Measurements from ENCODE around the gene ZNF782. TPM values are rescaled to one million over a fixed set of nuclear protein-coding genes. Genes with fewer than 3 reads are reported as not detected.
"Not testable (repeated sequence)": the region's sequence is repeated elsewhere in the genome, so short reads cannot be mapped to it uniquely, and the experiment has no call there.

The ZNF782 gene
- total RNA-seq: 1 to 10 TPM; 3.1 to 4.2 TPM

GRCh38 chr9:96853781-96854650 lies at the start of gene ZNF782:
Gene ZNF782, minus strand, starts transcription at chr9:96854514. Its CDS starts 2,553 bp downstream, at chr9:96851961.
- peak; percentile 88 for DNase-seq
- Mint-ChIP-seq H3K27me3 (peaks cover 17% of the 10 kb centered on the region), H3K4me1 (peaks cover 31% of the 10 kb centered on the region), H3K4me3 (peak within 1 kb of the TSS; percentile 99), H3K27ac (peak within 1 kb of the TSS; percentile 82), H3K9me3 (peaks cover 9% of the 10 kb centered on the region), H3K36me3 (ENCODE audit: low read depth) (peaks cover 18% of the 10 kb centered on the region)
- POLR2A ChIA-PET: interaction anchor here (0.5 to 1.7 kb wide), 7 partner anchors 14 to 843 kb away, joined by 3 to 5 read pairs (median 4); partner anchors contain the start of genes XPA and ZNF510
- CTCF ChIA-PET: interaction anchor here (1.1 to 5.5 kb wide), 5 partner anchors 21 to 779 kb away, joined by 3 to 32 read pairs (median 5); partner anchors contain the start of genes NCBP1 and TSTD2

DNA sequence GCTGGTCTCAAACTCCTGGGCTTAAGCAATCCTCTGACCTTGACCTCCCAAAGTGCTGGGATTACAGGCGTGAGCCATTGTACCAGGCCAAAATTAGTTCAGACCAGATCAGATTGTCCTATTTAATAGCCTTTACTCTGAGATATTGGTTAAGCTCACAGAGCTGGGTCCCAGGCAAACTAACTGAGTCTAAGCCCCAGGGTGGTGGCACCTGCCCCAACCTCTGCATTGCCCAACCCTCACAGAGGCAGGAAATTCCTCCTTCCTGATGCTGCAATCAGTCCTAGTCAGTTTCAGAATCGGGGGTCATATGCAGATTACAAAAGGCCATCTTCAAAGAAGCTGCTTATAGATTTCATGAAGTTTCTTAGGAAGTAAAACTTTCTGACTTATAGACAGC lies 45.7 kb upstream of the ZNF782 start:
- POLR2A ChIA-PET, H3K4me3 Mint-ChIP-seq, CTCF ChIA-PET, DNase-seq, H3K4me1 Mint-ChIP-seq, H3K27ac Mint-ChIP-seq, H3K27me3 Mint-ChIP-seq, H3K9me3 Mint-ChIP-seq: not testable (repeated sequence)
- peaks cover 25% of the 10 kb centered on the region for H3K36me3 Mint-ChIP-seq (ENCODE audit: low read depth)

GRCh38 chr9:96892131-96892530 lies 37.8 kb upstream of the ZNF782 start:
- no peak for DNase-seq
- ChIA-PET CTCF (no interaction called here), POLR2A (no interaction called here)
- Mint-ChIP-seq H3K4me1 (no peaks in the 10 kb centered on the region), H3K27ac (no peak overlapping the region), H3K4me3 (no peak overlapping the region), H3K36me3 (ENCODE audit: low read depth) (peaks cover 55% of the 10 kb centered on the region), H3K27me3 (no peaks in the 10 kb centered on the region), H3K9me3 (peaks cover 3% of the 10 kb centered on the region)

DNA sequence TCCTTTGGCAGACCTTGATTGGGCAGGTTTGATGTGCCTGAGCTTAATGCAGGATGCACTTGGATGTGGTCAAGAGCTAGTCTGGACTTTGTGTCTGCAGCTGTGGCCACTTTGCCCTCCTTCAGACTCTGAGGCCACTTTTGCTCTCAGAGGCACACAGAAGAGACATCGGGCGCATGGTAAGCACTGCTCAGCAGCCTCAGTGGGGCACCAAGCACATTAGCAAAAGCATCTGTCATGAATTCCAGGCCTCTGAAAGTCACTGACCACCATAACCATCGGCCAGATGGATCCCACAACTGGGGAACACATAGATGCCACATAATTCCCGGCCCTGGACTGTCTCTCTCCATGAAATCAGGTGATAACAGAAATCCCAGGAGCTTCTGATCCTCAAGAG lies 34.3 kb upstream of the ZNF782 start:
- Mint-ChIP-seq H3K4me3 (no peak overlapping the region), H3K9me3 (peaks cover 5% of the 10 kb centered on the region), H3K36me3 (ENCODE audit: low read depth) (peaks cover 33% of the 10 kb centered on the region), H3K27ac (no peak overlapping the region), H3K27me3 (no peaks in the 10 kb centered on the region), H3K4me1 (no peaks in the 10 kb centered on the region)
- ChIA-PET CTCF (no interaction called here), POLR2A (no interaction called here)
- DNase-seq: no peak

- CTCF ChIA-PET: no interaction called here
- H3K4me1 Mint-ChIP-seq: no peaks in the 10 kb centered on the region
- peaks cover 3% of the 10 kb centered on the region for H3K27me3 Mint-ChIP-seq
- no peak overlapping the region for H3K4me3 Mint-ChIP-seq
- no peak overlapping the region for H3K27ac Mint-ChIP-seq
- POLR2A ChIA-PET: no interaction called here
- DNase-seq: no peak
- H3K9me3 Mint-ChIP-seq: peaks cover 5% of the 10 kb centered on the region
- H3K36me3 Mint-ChIP-seq (ENCODE audit: low read depth): peaks cover 11% of the 10 kb centered on the region
Observed at GRCh38 chr9:96885424-96885823, 31.1 kb upstream of the ZNF782 start.

GRCh38 chr9:96884443-96884842 lies 30.1 kb upstream of the ZNF782 start:
- Mint-ChIP-seq H3K4me1 (no peaks in the 10 kb centered on the region), H3K27me3 (peaks cover 9% of the 10 kb centered on the region), H3K36me3 (ENCODE audit: low read depth) (peaks cover 8% of the 10 kb centered on the region), H3K27ac (no peak overlapping the region), H3K4me3 (no peak overlapping the region), H3K9me3 (peaks cover 5% of the 10 kb centered on the region)
- ChIA-PET CTCF (no interaction called here), POLR2A (no interaction called here)
- no peak for DNase-seq

DNA sequence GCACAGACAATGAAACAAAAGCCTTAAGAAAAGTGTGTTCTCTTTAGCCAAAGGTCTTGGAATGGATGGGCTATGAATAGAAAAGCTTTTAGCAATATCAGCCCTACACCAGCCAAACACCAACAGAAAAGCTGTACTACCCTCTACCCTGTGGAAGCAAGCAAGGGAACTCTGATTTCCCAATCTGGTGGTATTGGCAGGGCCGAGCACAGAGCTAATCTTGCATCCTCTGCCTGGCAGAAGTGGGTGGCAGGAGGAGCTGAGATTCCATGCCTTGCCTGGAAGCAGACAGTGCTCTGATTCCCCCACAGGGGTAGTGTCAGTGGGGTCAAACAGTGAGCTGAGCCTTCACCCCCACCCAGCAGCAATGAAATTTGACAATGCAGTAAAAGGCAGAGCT lies 29.6 kb upstream of the ZNF782 start:
- H3K4me3 Mint-ChIP-seq: no peak overlapping the region
- H3K4me1 Mint-ChIP-seq: no peaks in the 10 kb centered on the region
- H3K27ac Mint-ChIP-seq: no peak overlapping the region
- H3K36me3 Mint-ChIP-seq (ENCODE audit: low read depth): peaks cover 8% of the 10 kb centered on the region
- H3K27me3 Mint-ChIP-seq: peaks cover 13% of the 10 kb centered on the region
- no peak for DNase-seq
- CTCF ChIA-PET: no interaction called here
- peaks cover 5% of the 10 kb centered on the region for H3K9me3 Mint-ChIP-seq
- POLR2A ChIA-PET: no interaction called here

- peaks cover 29% of the 10 kb centered on the region for H3K27me3 Mint-ChIP-seq
- peaks cover 26% of the 10 kb centered on the region for H3K4me1 Mint-ChIP-seq
- POLR2A ChIA-PET: no interaction called here
- no peak overlapping the region for H3K4me3 Mint-ChIP-seq
- H3K27ac Mint-ChIP-seq: no peak overlapping the region
- no peaks in the 10 kb centered on the region for H3K9me3 Mint-ChIP-seq
- CTCF ChIA-PET: no interaction called here
- no peaks in the 10 kb centered on the region for H3K36me3 Mint-ChIP-seq (ENCODE audit: low read depth)
- no peak for DNase-seq
Observed at GRCh38 chr9:96877269-96877668, 23.0 kb upstream of the ZNF782 start.

DNA sequence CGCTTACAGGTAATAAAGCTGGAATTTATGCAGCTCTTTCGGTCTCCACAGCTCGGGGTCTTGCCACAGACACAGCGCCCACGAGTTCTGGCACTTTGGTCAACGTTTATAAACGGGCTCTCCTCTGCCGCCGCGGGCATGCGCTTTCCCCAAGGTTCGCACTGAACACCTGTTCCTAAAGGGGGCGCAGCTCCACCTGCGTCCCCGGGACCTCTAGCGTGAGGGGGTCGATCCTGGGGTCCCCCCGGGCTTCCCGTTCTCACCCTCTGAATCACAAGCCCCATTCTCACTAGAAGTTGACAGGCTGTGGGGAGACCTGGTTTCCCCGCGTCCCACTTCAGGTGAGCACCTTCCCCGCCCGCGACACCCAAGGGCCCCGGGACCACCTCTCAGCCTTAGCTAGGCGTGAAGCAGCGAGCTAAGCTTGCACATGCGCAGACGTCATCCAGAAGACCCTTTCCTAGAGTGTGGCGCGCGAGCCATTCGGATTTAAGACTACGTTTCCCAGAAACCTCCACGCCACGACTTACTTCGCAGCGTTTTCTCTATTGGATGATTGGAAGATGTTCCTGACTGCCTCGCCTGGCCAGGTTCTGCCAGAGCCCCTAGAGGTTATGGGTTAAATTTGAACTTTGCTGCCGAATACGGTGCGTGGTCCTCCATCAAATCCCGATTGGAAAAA lies 21.3 kb upstream of the ZNF782 start:
- Mint-ChIP-seq H3K4me3 (peak overlapping the region; percentile 76), H3K27me3 (peaks cover 27% of the 10 kb centered on the region), H3K27ac (peak overlapping the region; percentile 48), H3K9me3 (no peaks in the 10 kb centered on the region), H3K4me1 (peaks cover 26% of the 10 kb centered on the region), H3K36me3 (ENCODE audit: low read depth) (no peaks in the 10 kb centered on the region)
- peak; percentile 59 for DNase-seq
- POLR2A ChIA-PET: interaction anchor here (0.8 to 1.6 kb wide), 4 partner anchors 9 to 21 kb away, joined by 3 to 5 read pairs (median 4); partner anchors contain the start of gene ZNF782
- CTCF ChIA-PET: interaction anchor here (1.2 to 2.5 kb wide), 2 partner anchors 20 to 423 kb away, joined by 3 to 32 read pairs; partner anchors contain the start of gene ZNF782

GRCh38 chr9:96874947-96875460 lies 20.7 kb upstream of the ZNF782 start:
- Mint-ChIP-seq H3K4me1 (peaks cover 26% of the 10 kb centered on the region), H3K9me3 (no peaks in the 10 kb centered on the region), H3K4me3 (peak overlapping the region; percentile 76), H3K27me3 (peaks cover 22% of the 10 kb centered on the region), H3K36me3 (ENCODE audit: low read depth) (no peaks in the 10 kb centered on the region), H3K27ac (peak overlapping the region; percentile 48)
- no peak for DNase-seq
- CTCF ChIA-PET: interaction anchor here (1.2 to 2.5 kb wide), 2 partner anchors 19 to 422 kb away, joined by 3 to 32 read pairs; partner anchors contain the start of gene ZNF782
- POLR2A ChIA-PET: interaction anchor here (0.8 to 1.6 kb wide), 5 partner anchors 8 to 21 kb away, joined by 3 to 5 read pairs (median 3); partner anchors contain the start of gene ZNF782

DNA sequence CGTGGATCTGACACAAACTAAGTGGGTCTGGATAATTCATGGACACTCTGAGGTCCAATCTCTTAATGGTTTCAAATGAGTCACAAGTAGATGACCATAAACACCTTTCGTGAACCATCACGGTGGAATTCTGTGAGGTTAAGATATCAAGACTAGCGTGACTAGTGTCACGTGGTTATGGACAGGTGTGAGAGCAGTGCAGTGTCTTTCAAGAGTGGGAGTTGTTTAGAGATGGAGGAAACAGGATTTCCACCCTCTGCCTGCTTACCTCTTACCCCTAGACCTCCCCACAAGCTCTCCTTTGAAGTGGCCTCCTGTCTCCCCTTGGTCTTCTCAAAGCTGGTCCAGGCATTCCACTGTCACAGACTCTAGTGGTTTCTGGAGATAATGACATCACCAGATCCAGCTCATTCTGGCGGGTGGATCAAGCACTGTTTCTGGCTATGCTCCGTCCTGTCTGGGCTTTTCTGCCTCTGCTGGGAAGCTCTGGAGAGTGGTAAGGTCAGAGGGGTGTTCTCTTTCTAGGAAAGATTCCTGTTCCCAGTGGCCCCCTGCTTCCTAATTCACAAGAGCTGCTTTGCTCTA lies 20.0 kb upstream of the ZNF782 start:
- Mint-ChIP-seq H3K27ac (no peak overlapping the region), H3K4me1 (peaks cover 26% of the 10 kb centered on the region), H3K36me3 (ENCODE audit: low read depth) (no peaks in the 10 kb centered on the region), H3K27me3 (peaks cover 20% of the 10 kb centered on the region), H3K9me3 (no peaks in the 10 kb centered on the region), H3K4me3 (no peak overlapping the region)
- CTCF ChIA-PET: interaction anchor here (2.5 kb wide), 1 partner anchor 19 kb away, joined by 32 read pairs; the partner anchor contains the start of gene ZNF782
- POLR2A ChIA-PET: interaction anchor here (1.2 to 1.6 kb wide), 2 partner anchors 16 to 18 kb away, joined by 3 to 5 read pairs; no protein-coding TSS in a partner anchor
- no peak for DNase-seq

DNA sequence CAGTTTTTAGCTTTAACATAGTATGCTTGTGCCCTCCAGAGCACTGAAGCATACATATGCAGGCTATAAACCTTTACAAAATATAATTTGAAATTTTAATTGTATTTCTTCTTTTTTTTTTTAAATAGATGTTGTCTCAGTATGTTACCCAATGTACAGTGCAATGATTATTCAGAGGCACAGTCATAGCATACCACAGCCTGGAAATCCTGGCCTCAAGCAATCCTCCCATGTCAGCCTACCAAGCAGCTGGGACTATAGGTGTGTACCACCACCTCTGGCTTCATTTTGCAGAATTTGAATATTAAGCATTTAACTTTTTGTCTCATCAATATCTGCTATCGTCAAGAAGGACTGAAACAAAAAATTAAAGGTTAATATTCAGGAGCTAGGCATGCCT lies 16.9 kb upstream of the ZNF782 start:
- POLR2A ChIA-PET: no interaction called here
- peaks cover 18% of the 10 kb centered on the region for H3K4me1 Mint-ChIP-seq
- no peak overlapping the region for H3K27ac Mint-ChIP-seq
- H3K36me3 Mint-ChIP-seq (ENCODE audit: low read depth): no peaks in the 10 kb centered on the region
- H3K4me3 Mint-ChIP-seq: no peak overlapping the region
- DNase-seq: no peak
- peaks cover 1% of the 10 kb centered on the region for H3K27me3 Mint-ChIP-seq
- no peaks in the 10 kb centered on the region for H3K9me3 Mint-ChIP-seq
- CTCF ChIA-PET: no interaction called here

- CTCF ChIA-PET: no interaction called here
- H3K27ac Mint-ChIP-seq: no peak overlapping the region
- peaks cover under 1% of the 10 kb centered on the region for H3K4me1 Mint-ChIP-seq
- H3K4me3 Mint-ChIP-seq: no peak overlapping the region
- peaks cover 6% of the 10 kb centered on the region for H3K27me3 Mint-ChIP-seq
- H3K9me3 Mint-ChIP-seq: peaks cover 4% of the 10 kb centered on the region
- POLR2A ChIA-PET: no interaction called here
- no peak for DNase-seq
- no peaks in the 10 kb centered on the region for H3K36me3 Mint-ChIP-seq (ENCODE audit: low read depth)
Observed at GRCh38 chr9:96868709-96869108, 14.4 kb upstream of the ZNF782 start.
